T-helper 1 cell (primary cell): Measurements from ENCODE around the gene RAI1.
A peak's percentile ranks its signal among the peaks of the same experiment; 100 is the strongest.
"Not testable (repeated sequence)": the region's sequence is repeated elsewhere in the genome, so short reads cannot be mapped to it uniquely, and the experiment has no call there.

Source experiments
- DNase-seq, 5 donors: peaks; one replicate each; pipeline ENCODE4 v3.0.0-alpha.2; 2012 to 2020

RAI1 gene

GRCh38 chr17:17807440-17807839 is 126.2 kb downstream of the RAI1 start:
- DNase-seq: no peak

GRCh38 chr17:17808200-17808599 is 126.9 kb downstream of the RAI1 start:
- not testable (repeated sequence) for DNase-seq

- DNase-seq: no peak
Observed at GRCh38 chr17:17808706-17809432, 127.6 kb downstream of the RAI1 start.

- no peak for DNase-seq
Observed at GRCh38 chr17:17809531-17810083, 128.3 kb downstream of the RAI1 start.

- DNase-seq: no peak
Observed at GRCh38 chr17:17810084-17810894, 129.0 kb downstream of the RAI1 start.

GRCh38 chr17:17810895-17811248 is 129.6 kb downstream of the RAI1 start:
- DNase-seq: no peak

- no peak for DNase-seq
Observed at GRCh38 chr17:17811381-17812210, 130.3 kb downstream of the RAI1 start.

GRCh38 chr17:17812211-17813054 is 131.2 kb downstream of the RAI1 start:
- peak in 3 of 5 donors; percentile 51 to 63 (median 51) for DNase-seq

- DNase-seq: no peak
Observed at GRCh38 chr17:17813055-17813724, 131.9 kb downstream of the RAI1 start.

- DNase-seq: no peak
Observed at GRCh38 chr17:17813725-17814095, 132.5 kb downstream of the RAI1 start.

GRCh38 chr17:17814162-17815061 is 133.2 kb downstream of the RAI1 start:
- DNase-seq: no peak

- no peak for DNase-seq
Observed at GRCh38 chr17:17815062-17815406, 133.8 kb downstream of the RAI1 start.

- DNase-seq: no peak
Observed at GRCh38 chr17:17815436-17816200, 134.4 kb downstream of the RAI1 start.

- DNase-seq: no peak
Observed at GRCh38 chr17:17816240-17816814, 135.1 kb downstream of the RAI1 start.

GRCh38 chr17:17816831-17817551 is 135.7 kb downstream of the RAI1 start:
- DNase-seq: no peak

GRCh38 chr17:17817552-17817947 is 136.3 kb downstream of the RAI1 start:
- no peak for DNase-seq

GRCh38 chr17:17818088-17818526 is 136.8 kb downstream of the RAI1 start:
- no peak for DNase-seq

GRCh38 chr17:17819111-17819510 is 137.9 kb downstream of the RAI1 start:
- no peak for DNase-seq
